Measurements from ENCODE around the gene MBD2. TPM values are rescaled to one million over a fixed set of nuclear protein-coding genes. Genes with fewer than 3 reads are reported as not detected.

Gene MBD2
- total RNA-seq, 1 experiment from 2014 or later, result 53.3 TPM

DNA sequence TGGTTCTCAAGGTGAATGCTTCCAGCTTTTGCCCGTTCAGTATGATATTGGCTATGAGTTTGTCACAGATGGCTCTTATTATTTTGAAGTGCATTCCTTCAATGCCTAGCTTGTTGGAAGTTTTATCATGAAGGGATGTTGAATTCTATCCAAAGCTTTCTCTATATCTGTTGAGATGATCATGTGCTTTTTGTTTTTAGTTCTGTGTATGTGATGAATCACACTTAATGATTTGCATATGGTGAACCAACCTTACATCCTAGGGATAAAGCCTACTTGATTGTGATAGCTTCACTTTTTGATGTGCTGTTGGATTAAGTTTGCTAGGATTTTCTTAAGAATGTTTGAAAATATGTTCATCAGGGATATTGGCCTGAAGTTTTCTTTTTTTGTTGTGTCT is 112.1 kb downstream of the MBD2 start:
- Histone ChIP-seq H3K4me3 (ENCODE audit: low read depth in 2 of 2, low read length in 2 of 2) (no peak overlapping the region), H3K4me1 (ENCODE audit: control insufficient read depth, insufficient read depth, low read length) (no peaks in the 10 kb centered on the region), H3K9me3 (ENCODE audit: control insufficient read depth, insufficient read depth, low read depth, low read length) (no peaks in the 10 kb centered on the region), H3K36me3 (ENCODE audit: control insufficient read depth, insufficient read depth, low read length) (no peaks in the 10 kb centered on the region), H3K27me3 (ENCODE audit: control insufficient read depth, insufficient read depth, low read length) (no peaks in the 10 kb centered on the region), H3K27ac (ENCODE audit: low read length) (no peak overlapping the region)
- ChIA-PET CTCF (no interaction called here), POLR2A (no interaction called here)
- BruUV-seq (replicated peaks), result no TSS peak
- ATAC-seq, result no peak
- TF ChIP-seq REST (IDR thresholded peaks at IDR 0.05; ENCODE audit: insufficient read depth in 1 of 2, low read depth in 2 of 2, low read length in 1 of 2), result no peak
- TF ChIP-seq, protein P1, sequence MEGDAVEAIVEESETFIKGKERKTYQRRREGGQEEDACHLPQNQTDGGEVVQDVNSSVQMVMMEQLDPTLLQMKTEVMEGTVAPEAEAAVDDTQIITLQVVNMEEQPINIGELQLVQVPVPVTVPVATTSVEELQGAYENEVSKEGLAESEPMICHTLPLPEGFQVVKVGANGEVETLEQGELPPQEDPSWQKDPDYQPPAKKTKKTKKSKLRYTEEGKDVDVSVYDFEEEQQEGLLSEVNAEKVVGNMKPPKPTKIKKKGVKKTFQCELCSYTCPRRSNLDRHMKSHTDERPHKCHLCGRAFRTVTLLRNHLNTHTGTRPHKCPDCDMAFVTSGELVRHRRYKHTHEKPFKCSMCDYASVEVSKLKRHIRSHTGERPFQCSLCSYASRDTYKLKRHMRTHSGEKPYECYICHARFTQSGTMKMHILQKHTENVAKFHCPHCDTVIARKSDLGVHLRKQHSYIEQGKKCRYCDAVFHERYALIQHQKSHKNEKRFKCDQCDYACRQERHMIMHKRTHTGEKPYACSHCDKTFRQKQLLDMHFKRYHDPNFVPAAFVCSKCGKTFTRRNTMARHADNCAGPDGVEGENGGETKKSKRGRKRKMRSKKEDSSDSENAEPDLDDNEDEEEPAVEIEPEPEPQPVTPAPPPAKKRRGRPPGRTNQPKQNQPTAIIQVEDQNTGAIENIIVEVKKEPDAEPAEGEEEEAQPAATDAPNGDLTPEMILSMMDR (IDR thresholded peaks at IDR 0.05), result no peak
- intact Hi-C loops (cut with micrococcal nuclease; ENCODE audit: unreplicated experiment) (loop anchor here (10.0 kb wide), 2 partner anchors 198 to 418 kb away; no protein-coding TSS in a partner anchor), in situ Hi-C loops (cut with HindIII; ENCODE audit: low pct_unique_long_range_greater_than_20kb, low sequenced_read_pairs) (no loop called here)
- no peak for DNase-seq (ENCODE audit: low read depth, low spot score)

GRCh38 chr18:54109131-54109683 is 115.3 kb downstream of the MBD2 start:
- intact Hi-C loops (cut with micrococcal nuclease; ENCODE audit: unreplicated experiment), result no loop called here
- Histone ChIP-seq H3K27me3 (ENCODE audit: control insufficient read depth, insufficient read depth, low read length) (no peaks in the 10 kb centered on the region), H3K4me1 (ENCODE audit: control insufficient read depth, insufficient read depth, low read length) (no peaks in the 10 kb centered on the region), H3K4me3 (ENCODE audit: low read depth in 2 of 2, low read length in 2 of 2) (no peak overlapping the region), H3K9me3 (ENCODE audit: control insufficient read depth, insufficient read depth, low read depth, low read length) (no peaks in the 10 kb centered on the region), H3K27ac (ENCODE audit: low read length) (no peak overlapping the region), H3K36me3 (ENCODE audit: control insufficient read depth, insufficient read depth, low read length) (no peaks in the 10 kb centered on the region)
- CTCF ChIA-PET, result no interaction called here
- in situ Hi-C loops (cut with HindIII; ENCODE audit: low pct_unique_long_range_greater_than_20kb, low sequenced_read_pairs), result no loop called here
- POLR2A ChIA-PET, result interaction anchor here (0.6 kb wide), 1 partner anchor 9 kb away, joined by 3 read pairs; no protein-coding TSS in a partner anchor
- TF ChIP-seq, protein P1 (IDR thresholded peaks at IDR 0.05), result no peak
- no peak for TF ChIP-seq TCF7L2 (IDR thresholded peaks at IDR 0.05; ENCODE audit: low read depth, low read length)
- TF ChIP-seq POLR2AphosphoS5 (IDR thresholded peaks at IDR 0.05; ENCODE audit: low read depth, low read length), result no peak
- no peak for TF ChIP-seq SIN3A (IDR thresholded peaks at IDR 0.05; ENCODE audit: borderline replicate concordance, insufficient read depth, low read depth, low read length)
- TF ChIP-seq REST (IDR thresholded peaks at IDR 0.05; ENCODE audit: insufficient read depth in 1 of 2, low read depth in 2 of 2, low read length in 1 of 2), result no peak
- ATAC-seq (no peak), DNase-seq (ENCODE audit: low read depth, low spot score) (no peak)
- no TSS peak for BruUV-seq (replicated peaks)
